Large intestine (tissue), 3 donors: Measurements from ENCODE around the gene ANKS3. TPM values are rescaled to one million over a fixed set of nuclear protein-coding genes. Genes with fewer than 3 reads are reported as not detected.

Experiments
- DNase-seq, 2 donors: peaks; one replicate each; pipeline versions ENCODE4 v3.0.0 to v3.0.0-alpha.2; 2013
- H3K27ac ChIP-seq: one replicate; pipeline ENCODE4 v1.5.1; 2013; ENCODE audit warnings: low read length
- H3K27me3 ChIP-seq: 2 replicates; pipeline ENCODE4 v1.6.1; 2013; ENCODE audit warnings: low read length; ENCODE audit not compliant: control insufficient read depth, insufficient read depth
- H3K36me3 ChIP-seq: 2 replicates; pipeline ENCODE4 v1.6.1; 2013; ENCODE audit warnings: low read length; ENCODE audit not compliant: control insufficient read depth, insufficient read depth
- H3K4me1 ChIP-seq: one replicate; pipeline ENCODE4 v1.6.1; 2013; ENCODE audit warnings: low read length; ENCODE audit not compliant: control insufficient read depth, insufficient read depth
- H3K4me3 ChIP-seq: one replicate; pipeline ENCODE4 v1.5.1; 2013; ENCODE audit warnings: low read length
- H3K9me3 ChIP-seq: one replicate; pipeline ENCODE4 v1.6.1; 2013; ENCODE audit warnings: mild to moderate bottlenecking, low read depth, low read length, moderate library complexity; ENCODE audit not compliant: control insufficient read depth
- WGBS: methylation state at CpG from one replicate; pipeline ENCODE4 v1.1.5; 2013; ENCODE audit warnings: low lambda C conversion rate; ENCODE audit not compliant: insufficient coverage; 5-methylcytosine and 5-hydroxymethylcytosine counted together
- polyA plus RNA-seq: library from polyadenylated mRNA; unstranded; fragments of 120-200 nt; gene quantifications from one replicate; pipeline ENCODE4 v1.2.1, GENCODE V29; 2013

ANKS3 gene
- polyA plus RNA-seq, 1 donor: 19.8 TPM

DNA sequence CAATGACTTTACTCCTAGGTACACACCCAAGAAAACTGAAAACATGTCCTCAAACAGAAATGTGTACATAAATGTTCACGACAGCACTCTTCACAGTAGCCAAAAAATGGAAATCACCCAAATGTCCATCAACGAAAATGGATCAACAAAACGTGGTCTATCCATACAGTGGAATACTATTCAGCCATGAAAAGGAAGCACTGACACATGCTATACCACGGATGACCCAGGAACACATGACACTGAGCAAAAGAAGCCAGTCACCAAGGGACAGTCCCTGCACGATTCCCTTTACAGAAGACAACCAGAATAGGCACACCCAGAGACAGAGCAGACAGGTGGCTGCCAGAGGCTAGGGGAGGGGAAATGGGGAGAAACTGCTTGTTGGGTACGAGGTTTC, 21.6 kb upstream of the ANKS3 start:
- Histone ChIP-seq H3K9me3 (no peaks in the 10 kb centered on the region), H3K27ac (no peak overlapping the region), H3K36me3 (peaks cover 74% of the 10 kb centered on the region), H3K4me3 (no peak overlapping the region), H3K4me1 (no peaks in the 10 kb centered on the region), H3K27me3 (no peaks in the 10 kb centered on the region)
- WGBS: no CpG with 5 or more reads among the region's 6 CpGs
- DNase-seq: no peak

DNA sequence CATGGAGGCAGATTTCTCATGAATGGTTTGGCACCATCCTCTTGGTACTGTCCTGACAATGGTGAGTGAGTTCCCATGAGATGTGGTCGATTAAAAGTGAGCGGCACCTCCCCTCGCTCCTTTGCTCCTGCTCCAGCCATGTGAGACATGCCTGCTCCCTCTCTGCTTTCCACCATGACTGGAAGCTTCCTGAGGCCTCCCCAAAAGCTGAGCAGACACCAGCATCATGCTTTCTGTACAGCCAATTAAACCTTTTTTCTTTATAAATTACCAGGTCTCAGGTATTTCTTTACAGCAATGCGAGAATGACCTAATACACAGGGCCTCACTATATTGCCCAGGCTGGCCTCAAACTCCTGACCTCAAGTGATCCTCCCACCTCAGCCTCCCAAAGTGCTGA, 20.8 kb upstream of the ANKS3 start:
- H3K27me3 ChIP-seq: no peaks in the 10 kb centered on the region
- WGBS: no CpG with 5 or more reads among the region's 4 CpGs
- no peaks in the 10 kb centered on the region for H3K9me3 ChIP-seq
- no peaks in the 10 kb centered on the region for H3K4me1 ChIP-seq
- DNase-seq: no peak
- no peak overlapping the region for H3K4me3 ChIP-seq
- peaks cover 71% of the 10 kb centered on the region for H3K36me3 ChIP-seq
- H3K27ac ChIP-seq: no peak overlapping the region

DNA sequence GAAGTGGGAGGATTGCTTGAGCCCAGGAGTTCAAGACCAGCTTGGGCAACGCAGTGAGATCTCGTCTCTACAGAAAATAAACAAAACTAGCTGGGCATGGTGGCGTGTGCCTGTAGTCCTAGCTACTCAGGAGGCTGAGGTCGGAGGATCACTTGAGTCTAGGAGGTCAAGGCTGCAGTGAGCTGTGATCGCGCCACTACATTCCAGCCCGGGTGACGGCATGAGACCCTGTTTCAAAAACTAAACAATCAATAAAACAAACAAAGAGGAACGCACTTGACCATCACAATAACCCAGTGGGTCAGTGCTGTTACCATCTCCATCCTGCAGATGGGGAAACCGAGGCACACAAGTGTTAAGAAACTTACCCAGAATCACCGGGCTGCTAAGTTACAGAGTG, 19.2 kb upstream of the ANKS3 start:
- Histone ChIP-seq H3K4me1 (no peaks in the 10 kb centered on the region), H3K36me3 (peaks cover 64% of the 10 kb centered on the region), H3K9me3 (no peaks in the 10 kb centered on the region), H3K27ac (no peak overlapping the region), H3K27me3 (no peaks in the 10 kb centered on the region), H3K4me3 (no peak overlapping the region)
- 80% methylated on average over 1 of the region's 11 CpGs for WGBS
- no peak for DNase-seq

DNA sequence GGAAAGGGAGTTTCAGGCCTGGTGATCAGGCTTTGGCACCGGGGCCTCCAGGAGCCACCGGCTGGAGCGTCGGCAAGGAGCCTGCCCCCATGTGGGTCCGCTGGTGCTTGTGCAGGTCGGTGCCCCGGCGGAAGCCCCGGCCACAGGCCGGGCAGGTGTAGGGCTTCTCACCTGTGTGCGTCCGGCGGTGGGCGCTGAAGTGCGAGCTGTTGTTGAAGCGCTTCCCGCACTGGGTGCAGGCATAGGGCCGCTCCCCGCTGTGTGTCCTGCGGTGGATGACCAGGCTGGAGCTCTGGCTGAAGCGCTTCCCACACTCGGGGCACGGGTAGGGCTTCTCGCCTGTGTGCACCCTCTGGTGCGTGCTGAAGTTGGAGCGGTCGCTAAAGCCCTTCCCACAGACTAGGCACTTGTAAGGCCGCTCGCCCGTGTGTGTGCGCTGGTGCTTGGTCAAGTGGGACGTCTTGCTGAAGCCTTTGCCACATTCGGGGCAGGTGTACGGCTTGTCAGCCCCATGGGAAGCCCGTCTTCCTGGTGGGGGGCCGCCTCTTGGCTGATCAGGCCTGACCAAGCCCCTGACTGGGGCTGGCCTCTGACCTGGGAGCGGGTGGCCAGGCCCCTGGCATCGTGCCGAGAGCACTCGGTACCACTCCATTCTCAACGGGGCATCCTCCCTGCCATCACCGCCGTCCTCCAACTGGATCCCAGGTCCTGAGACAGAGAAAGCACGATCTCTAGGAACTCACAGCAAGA, 18.5 kb upstream of the ANKS3 start:
- no peaks in the 10 kb centered on the region for H3K9me3 ChIP-seq
- WGBS: no CpG with 5 or more reads among the region's 44 CpGs
- no peak overlapping the region for H3K27ac ChIP-seq
- no peak for DNase-seq
- H3K36me3 ChIP-seq: peaks cover 61% of the 10 kb centered on the region
- no peaks in the 10 kb centered on the region for H3K4me1 ChIP-seq
- no peaks in the 10 kb centered on the region for H3K27me3 ChIP-seq
- H3K4me3 ChIP-seq: no peak overlapping the region

DNA sequence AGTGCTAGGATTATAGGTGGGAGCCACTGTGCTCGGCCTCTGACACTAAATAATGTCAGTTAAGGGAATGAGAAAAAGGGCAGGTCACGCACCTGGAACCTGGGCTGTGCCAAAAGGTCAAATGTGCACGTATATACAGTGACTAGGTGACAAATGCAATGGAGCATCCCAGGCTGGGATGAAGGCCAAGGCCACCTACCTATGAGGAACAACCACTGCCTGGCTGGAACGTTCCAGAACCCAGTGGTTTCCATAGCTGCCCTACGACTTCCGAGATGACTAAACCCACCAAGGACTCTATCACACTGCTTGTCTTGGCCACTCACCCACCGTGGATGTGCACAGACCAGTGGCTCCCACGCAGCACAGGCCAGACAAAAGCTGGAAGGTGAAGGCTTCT, 16.8 kb upstream of the ANKS3 start:
- Histone ChIP-seq H3K27me3 (no peaks in the 10 kb centered on the region), H3K4me3 (no peak overlapping the region), H3K27ac (no peak overlapping the region), H3K36me3 (peaks cover 58% of the 10 kb centered on the region), H3K9me3 (no peaks in the 10 kb centered on the region), H3K4me1 (no peaks in the 10 kb centered on the region)
- no peak for DNase-seq
- WGBS: 100% methylated on average over 1 of the region's 8 CpGs

DNA sequence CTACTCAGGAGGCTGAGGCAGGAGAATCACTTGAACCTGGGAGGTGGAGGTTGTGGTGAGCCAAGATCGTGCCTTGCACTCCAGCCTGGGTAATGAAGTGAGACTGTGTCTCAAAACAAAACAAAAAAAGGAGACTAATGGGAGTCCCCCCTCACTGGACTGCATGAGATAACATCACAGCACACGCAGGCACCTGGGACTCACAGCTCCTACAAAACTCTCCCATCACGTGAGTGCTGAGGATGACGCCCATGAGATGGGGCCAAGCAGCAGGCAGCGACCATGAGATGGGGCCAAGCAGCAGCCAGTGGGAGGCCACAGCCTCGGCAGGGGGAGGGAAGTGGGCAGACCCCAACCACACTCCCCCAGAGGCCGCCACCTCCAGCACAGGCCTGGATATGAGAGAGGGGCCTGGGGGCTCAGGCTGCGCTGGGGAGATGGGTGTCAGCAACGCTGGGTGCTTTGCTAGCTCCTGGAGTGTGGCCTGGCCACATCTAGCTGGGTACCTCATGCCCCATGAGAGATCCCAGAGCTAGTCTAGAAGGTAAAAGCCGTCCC, 15.7 kb upstream of the ANKS3 start:
- WGBS: no CpG with 5 or more reads among the region's 10 CpGs
- peaks cover 47% of the 10 kb centered on the region for H3K36me3 ChIP-seq
- no peak overlapping the region for H3K4me3 ChIP-seq

DNA sequence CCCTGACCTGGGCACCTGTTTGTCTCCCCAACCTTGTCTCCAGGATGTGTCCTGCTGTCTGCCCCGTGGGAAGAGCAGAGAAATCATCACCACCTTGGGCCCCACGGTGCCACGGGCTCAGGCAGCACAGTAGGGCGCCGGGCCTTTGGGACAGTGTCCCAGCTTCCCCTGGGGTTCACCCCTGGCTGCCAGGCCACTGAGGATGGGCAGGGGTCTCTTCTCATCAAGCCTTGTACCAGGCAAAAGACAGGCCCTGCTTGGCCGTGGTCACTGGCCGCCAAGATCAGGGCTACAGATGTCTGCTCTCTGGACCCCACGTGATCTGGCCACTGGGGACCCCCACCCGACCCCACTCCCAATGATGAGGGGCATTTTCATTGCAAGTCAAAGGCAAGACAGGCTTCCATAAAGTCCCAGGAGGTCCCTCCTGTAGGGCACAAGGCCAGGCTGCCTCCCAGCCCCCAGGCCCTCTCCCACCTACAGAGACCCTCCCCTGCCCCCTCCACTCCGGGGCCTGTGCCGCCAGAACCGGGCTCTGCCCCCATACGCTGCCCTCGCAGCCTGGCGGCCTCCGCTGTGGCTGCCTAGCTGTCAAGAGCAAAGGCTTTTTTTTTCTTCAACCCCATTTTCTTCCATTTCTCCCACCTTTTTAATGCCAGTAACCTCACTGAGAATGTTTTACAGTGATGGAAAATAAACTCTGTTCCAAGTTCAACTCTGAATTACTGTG, 14.8 kb upstream of the ANKS3 start:
- 80% methylated on average over 6 of the region's 16 CpGs for WGBS
- no peak for DNase-seq
- Histone ChIP-seq H3K27me3 (no peaks in the 10 kb centered on the region), H3K9me3 (no peaks in the 10 kb centered on the region), H3K4me1 (no peaks in the 10 kb centered on the region), H3K36me3 (peaks cover 42% of the 10 kb centered on the region), H3K27ac (no peak overlapping the region), H3K4me3 (no peak overlapping the region)

More for the DNA sequence above, 15.7 kb upstream of the ANKS3 start:
- Histone ChIP-seq H3K9me3 (no peaks in the 10 kb centered on the region), H3K27ac (no peak overlapping the region), H3K4me1 (no peaks in the 10 kb centered on the region), H3K27me3 (no peaks in the 10 kb centered on the region)
- no peak for DNase-seq

DNA sequence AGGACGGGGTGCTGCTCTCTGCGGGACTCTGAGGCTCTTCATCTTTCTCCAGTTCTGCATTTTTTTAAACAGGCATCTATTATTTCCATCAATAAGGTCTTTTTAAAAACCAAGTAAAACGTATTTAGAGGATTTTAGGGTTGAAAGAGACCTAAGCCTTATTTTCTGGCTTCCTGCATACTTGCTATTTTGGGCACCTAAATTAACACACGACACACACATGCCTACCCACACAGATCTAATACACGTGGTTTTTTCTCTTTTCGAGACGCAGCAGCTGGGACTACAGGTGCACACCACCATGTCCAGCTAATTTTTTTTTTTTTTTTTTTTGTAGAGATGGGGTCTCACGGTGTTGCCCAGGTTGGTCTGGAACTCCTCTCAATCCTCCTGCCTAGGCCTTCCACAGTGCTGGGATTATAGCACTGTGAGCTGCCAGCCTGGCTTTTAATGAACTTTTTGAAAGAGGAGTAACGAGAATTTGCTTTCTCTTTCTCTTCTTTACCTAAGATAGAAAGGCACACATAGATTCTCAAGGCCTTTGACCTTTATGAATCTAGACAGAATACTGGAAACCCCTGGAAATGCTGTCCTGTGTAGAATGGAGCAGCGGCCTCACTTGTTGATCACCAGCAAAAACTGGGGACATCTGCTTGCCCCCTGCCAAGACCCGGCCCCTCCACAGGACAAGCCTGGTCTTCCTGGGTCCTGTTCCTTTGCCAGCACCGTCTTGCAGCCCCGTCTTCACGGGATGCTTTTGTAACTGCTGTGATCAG, 14.0 kb upstream of the ANKS3 start:
- H3K27me3 ChIP-seq: no peaks in the 10 kb centered on the region
- H3K4me3 ChIP-seq: no peak overlapping the region
- DNase-seq: no peak
- peaks cover 35% of the 10 kb centered on the region for H3K36me3 ChIP-seq
- H3K4me1 ChIP-seq: peaks cover 2% of the 10 kb centered on the region
- H3K27ac ChIP-seq: no peak overlapping the region
- WGBS: 80% methylated on average over 1 of the region's 14 CpGs
- no peaks in the 10 kb centered on the region for H3K9me3 ChIP-seq

DNA sequence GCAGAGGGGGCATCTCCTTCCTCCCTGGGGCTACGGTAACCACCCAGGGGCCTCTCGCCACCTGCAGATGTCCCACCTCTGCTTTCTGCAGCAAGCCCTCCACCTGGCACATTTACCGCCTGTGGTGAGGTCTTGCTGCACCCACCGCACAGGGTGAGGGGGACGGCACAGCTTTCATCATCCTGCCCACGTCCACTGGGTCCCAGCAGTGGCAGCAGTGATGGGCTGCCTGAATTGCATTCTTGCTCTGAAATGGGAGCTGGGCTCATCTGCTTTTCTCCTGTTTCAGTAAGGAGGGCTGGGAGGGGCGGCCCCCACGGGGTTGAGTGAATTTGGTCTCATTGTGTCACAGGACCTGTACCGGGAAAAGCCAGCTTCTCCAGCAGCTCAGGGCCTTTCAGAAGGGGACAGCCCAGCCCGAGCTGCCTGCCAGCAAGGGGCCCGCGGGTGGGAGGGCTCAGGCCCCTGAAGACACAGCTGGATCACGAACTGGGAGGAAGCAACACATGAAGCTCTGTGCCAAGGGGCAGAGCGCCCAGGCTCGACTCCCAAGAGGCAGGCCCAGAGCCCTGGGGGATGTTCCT, 13.0 kb upstream of the ANKS3 start:
- DNase-seq: no peak
- WGBS: no CpG with 5 or more reads among the region's 15 CpGs
- Histone ChIP-seq H3K9me3 (no peaks in the 10 kb centered on the region), H3K27me3 (no peaks in the 10 kb centered on the region), H3K4me1 (peaks cover 6% of the 10 kb centered on the region), H3K36me3 (peaks cover 25% of the 10 kb centered on the region), H3K27ac (no peak overlapping the region), H3K4me3 (no peak overlapping the region)

DNA sequence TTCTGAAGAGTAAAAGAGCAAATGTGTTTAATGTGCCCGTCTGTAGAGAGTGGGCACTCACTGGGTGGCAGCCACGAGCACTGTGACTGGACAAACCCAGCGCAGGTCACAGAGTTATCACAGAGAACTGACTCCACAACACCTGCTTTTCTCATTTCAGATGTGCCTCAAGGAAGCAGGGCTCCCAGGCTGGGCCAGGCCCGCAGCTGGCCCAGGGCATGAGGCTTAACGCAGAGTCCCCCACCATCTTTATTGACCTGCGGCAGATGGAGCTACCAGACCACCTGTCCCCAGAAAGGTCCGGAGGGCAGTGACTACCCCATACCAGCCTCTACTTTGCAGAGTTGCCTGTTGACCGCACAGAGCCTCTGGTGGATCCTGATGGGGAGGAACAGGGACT, 12.1 kb upstream of the ANKS3 start:
- no peak overlapping the region for H3K4me3 ChIP-seq
- no peaks in the 10 kb centered on the region for H3K9me3 ChIP-seq
- DNase-seq: no peak
- peaks cover 6% of the 10 kb centered on the region for H3K4me1 ChIP-seq
- peaks cover 16% of the 10 kb centered on the region for H3K36me3 ChIP-seq
- WGBS: no CpG with 5 or more reads among the region's 8 CpGs
- H3K27ac ChIP-seq: no peak overlapping the region
- H3K27me3 ChIP-seq: no peaks in the 10 kb centered on the region
